ENCODE data around the gene MBNL3.

DNA sequence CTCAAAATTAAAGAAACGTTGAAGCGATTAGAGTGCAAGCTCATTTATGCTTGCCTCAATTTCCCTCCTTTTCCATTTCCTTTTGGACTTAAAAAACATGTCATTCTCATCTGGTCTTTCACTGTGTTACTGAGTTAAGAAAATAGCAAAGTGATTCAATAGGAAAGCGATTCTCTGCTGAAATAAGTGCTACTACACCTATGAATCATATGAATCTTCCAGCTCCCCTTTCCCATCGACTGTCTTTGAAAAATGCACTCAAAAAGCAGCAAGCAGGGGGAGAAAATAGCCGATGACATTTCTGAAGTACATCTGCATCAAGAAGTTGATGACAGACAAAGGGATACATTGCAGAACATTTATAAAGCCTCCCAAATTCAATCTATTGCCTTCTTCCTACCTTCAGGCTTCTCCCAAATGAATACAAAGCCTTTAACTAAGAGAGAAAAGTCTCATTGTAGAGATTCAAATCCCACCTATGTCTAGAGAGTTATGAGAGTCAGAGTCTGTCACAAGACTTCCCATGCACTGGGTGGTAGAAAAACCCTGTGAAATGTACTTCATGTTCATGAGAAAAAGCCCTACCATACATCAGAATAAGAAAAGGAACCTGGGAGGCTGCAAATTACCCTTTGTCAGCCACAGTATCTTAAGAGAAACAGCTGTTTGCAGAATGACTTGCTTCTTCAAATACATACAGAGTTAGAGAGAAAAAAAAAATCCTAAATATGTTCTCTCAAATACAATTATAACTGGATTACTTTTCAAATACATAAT is 78.9 kb downstream of the MBNL3 start:
- no peak for TF ChIP-seq EZH2 (IDR thresholded peaks at IDR 0.05)
- TF ChIP-seq POLR2AphosphoS5 (IDR thresholded peaks at IDR 0.05; ENCODE audit: borderline replicate concordance, low read depth, low read length), result no peak
